ENCODE results near the gene SMYD3. TPM values are rescaled to one million over a fixed set of nuclear protein-coding genes. Genes with fewer than 3 reads are reported as not detected.
"Not testable (repeated sequence)": the region's sequence is repeated elsewhere in the genome, so short reads cannot be mapped to it uniquely, and the experiment has no call there.

SMYD3 gene
- total and polyA plus RNA-seq, 2 donors: 22.0 to 27.0 TPM

DNA sequence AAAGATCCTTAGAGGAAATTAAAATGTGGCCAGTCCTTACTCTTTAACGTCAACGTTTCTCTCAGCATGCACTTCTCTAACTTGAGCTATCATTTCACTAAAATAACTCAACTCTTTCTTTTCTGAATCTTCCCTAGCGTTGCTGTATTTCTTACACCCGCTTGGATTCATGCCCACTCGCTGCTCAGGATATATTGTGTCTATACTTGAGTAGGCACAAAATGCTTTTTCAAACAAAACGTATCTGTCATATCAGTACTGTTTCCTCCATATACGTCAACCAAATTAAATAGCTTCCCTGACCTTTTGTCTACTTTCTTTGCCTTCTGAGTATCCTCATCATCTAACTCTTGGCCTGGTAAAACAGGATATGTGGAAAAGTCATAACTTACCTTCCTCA lies 549.7 kb downstream of the SMYD3 start:
- H3K4me3 ChIP-seq (ENCODE audit: low read length in 2 of 2): no peak overlapping the region
- H3K4me1 ChIP-seq (ENCODE audit: control insufficient read depth in 2 of 2, insufficient read depth in 2 of 2, low read length in 2 of 2): peaks cover 2 to 13% of the 10 kb centered on the region in 2 donors
- H3K27me3 ChIP-seq (ENCODE audit: control insufficient read depth in 2 of 2, insufficient read depth in 1 of 2, low read length in 1 of 2): no peaks in the 10 kb centered on the region
- no peaks in the 10 kb centered on the region for H3K36me3 ChIP-seq (ENCODE audit: control insufficient read depth in 2 of 2, insufficient read depth in 2 of 2, low read length in 1 of 2)
- 93% methylated on average over 7 of the region's 7 CpGs for WGBS
- no peak for DNase-seq (ENCODE audit: low read depth in 6 of 9, low spot score in 9 of 9)
- no peaks in the 10 kb centered on the region for H3K9me3 ChIP-seq (ENCODE audit: control insufficient read depth in 2 of 2, insufficient read depth in 1 of 2, low read length in 1 of 2)
- H3K27ac ChIP-seq (ENCODE audit: low read depth in 1 of 2, low read length in 1 of 2): no peak overlapping the region

GRCh38 chr1:245956225-245956624 lies 550.9 kb downstream of the SMYD3 start:
- H3K4me1 ChIP-seq (ENCODE audit: control insufficient read depth in 2 of 2, insufficient read depth in 2 of 2, low read length in 2 of 2): peaks cover 2 to 13% of the 10 kb centered on the region in 2 donors
- H3K27me3 ChIP-seq (ENCODE audit: control insufficient read depth in 2 of 2, insufficient read depth in 1 of 2, low read length in 1 of 2): no peaks in the 10 kb centered on the region
- no peaks in the 10 kb centered on the region for H3K9me3 ChIP-seq (ENCODE audit: control insufficient read depth in 2 of 2, insufficient read depth in 1 of 2, low read length in 1 of 2)
- peak in 1 of 9 donors; percentile 32 for DNase-seq (ENCODE audit: low read depth in 6 of 9, low spot score in 9 of 9)
- WGBS: 40% methylated on average over 4 of the region's 4 CpGs
- no peaks in the 10 kb centered on the region for H3K36me3 ChIP-seq (ENCODE audit: control insufficient read depth in 2 of 2, insufficient read depth in 2 of 2, low read length in 1 of 2)
- no peak overlapping the region for H3K27ac ChIP-seq (ENCODE audit: low read depth in 1 of 2, low read length in 1 of 2)
- no peak overlapping the region for H3K4me3 ChIP-seq (ENCODE audit: low read length in 2 of 2)

- WGBS: 19% methylated on average over 8 of the region's 8 CpGs
- Histone ChIP-seq H3K27me3 (ENCODE audit: control insufficient read depth in 2 of 2, insufficient read depth in 1 of 2, low read length in 1 of 2) (no peaks in the 10 kb centered on the region), H3K36me3 (ENCODE audit: control insufficient read depth in 2 of 2, insufficient read depth in 2 of 2, low read length in 1 of 2) (no peaks in the 10 kb centered on the region), H3K9me3 (ENCODE audit: control insufficient read depth in 2 of 2, insufficient read depth in 1 of 2, low read length in 1 of 2) (no peaks in the 10 kb centered on the region), H3K4me3 (ENCODE audit: low read length in 2 of 2) (peak overlapping the region in 1 of 2 donors; percentile 36), H3K4me1 (ENCODE audit: control insufficient read depth in 2 of 2, insufficient read depth in 2 of 2, low read length in 2 of 2) (peaks cover 2 to 16% of the 10 kb centered on the region in 2 donors), H3K27ac (ENCODE audit: low read depth in 1 of 2, low read length in 1 of 2) (peak overlapping the region; percentile 64 to 79)
- peak in 2 of 9 donors; percentile 19 to 49 for DNase-seq (ENCODE audit: low read depth in 6 of 9, low spot score in 9 of 9)
Observed at GRCh38 chr1:245953876-245954660, 553.0 kb downstream of the SMYD3 start.

DNA sequence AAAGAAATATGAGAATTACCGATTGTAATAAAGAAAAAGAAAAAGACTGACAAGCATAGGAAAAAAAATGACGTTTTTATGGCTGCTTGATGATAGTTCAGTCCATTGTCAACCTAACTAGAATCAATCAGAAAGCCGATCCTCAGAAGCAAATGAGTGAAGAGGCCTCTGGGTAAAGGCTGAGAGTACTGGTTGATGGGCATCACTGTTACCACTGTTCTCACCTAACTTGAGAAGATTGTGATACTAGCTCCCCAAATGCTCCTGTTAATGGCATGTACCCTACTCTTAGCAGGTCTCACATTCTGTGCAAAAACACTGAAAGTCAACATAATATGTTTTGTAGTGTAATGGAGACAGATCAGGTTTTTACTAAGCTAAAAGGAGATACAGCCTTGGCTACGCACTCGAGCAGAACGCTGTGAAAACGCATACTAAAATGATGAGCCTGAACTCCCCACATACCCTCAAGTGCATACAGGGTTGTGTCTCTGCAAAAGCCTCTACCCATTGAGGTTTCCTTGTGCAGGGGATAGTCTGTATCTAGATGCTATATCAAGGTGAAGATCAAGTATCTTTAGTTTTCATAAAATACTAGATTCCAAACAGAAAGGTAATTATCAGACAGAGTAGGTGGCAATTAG lies 554.6 kb downstream of the SMYD3 start:
- Histone ChIP-seq H3K27ac (ENCODE audit: low read depth in 1 of 2, low read length in 1 of 2) (peak overlapping the region in 1 of 2 donors; percentile 14), H3K27me3 (ENCODE audit: control insufficient read depth in 2 of 2, insufficient read depth in 1 of 2, low read length in 1 of 2) (no peaks in the 10 kb centered on the region), H3K4me3 (ENCODE audit: low read length in 2 of 2) (no peak overlapping the region), H3K9me3 (ENCODE audit: control insufficient read depth in 2 of 2, insufficient read depth in 1 of 2, low read length in 1 of 2) (no peaks in the 10 kb centered on the region), H3K36me3 (ENCODE audit: control insufficient read depth in 2 of 2, insufficient read depth in 2 of 2, low read length in 1 of 2) (no peaks in the 10 kb centered on the region), H3K4me1 (ENCODE audit: control insufficient read depth in 2 of 2, insufficient read depth in 2 of 2, low read length in 2 of 2) (peaks cover 2 to 16% of the 10 kb centered on the region in 2 donors)
- whole genome bisulfite sequencing: 95% methylated on average over 7 of the region's 7 CpGs
- DNase-seq (ENCODE audit: low read depth in 6 of 9, low spot score in 9 of 9): peak in 1 of 9 donors; percentile 18

GRCh38 chr1:245948786-245949185 lies 558.3 kb downstream of the SMYD3 start:
- Histone ChIP-seq H3K27me3 (ENCODE audit: control insufficient read depth in 2 of 2, insufficient read depth in 1 of 2, low read length in 1 of 2) (no peaks in the 10 kb centered on the region), H3K36me3 (ENCODE audit: control insufficient read depth in 2 of 2, insufficient read depth in 2 of 2, low read length in 1 of 2) (no peaks in the 10 kb centered on the region), H3K4me3 (ENCODE audit: low read length in 2 of 2) (no peak overlapping the region), H3K4me1 (ENCODE audit: control insufficient read depth in 2 of 2, insufficient read depth in 2 of 2, low read length in 2 of 2) (peaks cover 0 to 8% of the 10 kb centered on the region in 2 donors), H3K27ac (ENCODE audit: low read depth in 1 of 2, low read length in 1 of 2) (no peak overlapping the region), H3K9me3 (ENCODE audit: control insufficient read depth in 2 of 2, insufficient read depth in 1 of 2, low read length in 1 of 2) (no peaks in the 10 kb centered on the region)
- 97% methylated on average over 7 of the region's 7 CpGs for WGBS
- no peak for DNase-seq (ENCODE audit: low read depth in 6 of 9, low spot score in 9 of 9)

DNA sequence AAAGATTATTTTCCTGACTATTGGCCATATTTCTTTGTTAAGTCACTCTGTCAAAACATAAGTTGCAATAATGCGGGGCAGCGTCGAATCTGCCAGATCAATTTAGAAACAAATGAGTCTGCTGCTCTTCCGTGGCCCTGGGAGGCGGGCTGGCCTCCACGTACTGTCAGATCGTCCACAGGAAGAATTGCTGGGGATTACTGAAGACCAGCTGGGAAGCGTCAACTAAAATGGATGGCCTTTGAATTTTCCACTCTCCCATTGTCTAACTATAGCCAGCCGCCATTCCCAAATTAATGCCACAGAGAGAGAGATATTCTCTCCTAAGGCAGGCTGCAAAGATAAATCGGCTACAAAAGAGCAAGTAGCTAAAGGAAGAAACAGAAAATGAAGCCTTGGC lies 560.2 kb downstream of the SMYD3 start:
- 97% methylated on average over 10 of the region's 10 CpGs for WGBS
- peaks cover 2 to 3% of the 10 kb centered on the region in 2 donors for H3K4me1 ChIP-seq (ENCODE audit: control insufficient read depth in 2 of 2, insufficient read depth in 2 of 2, low read length in 2 of 2)
- H3K27me3 ChIP-seq (ENCODE audit: control insufficient read depth in 2 of 2, insufficient read depth in 1 of 2, low read length in 1 of 2): no peaks in the 10 kb centered on the region
- no peaks in the 10 kb centered on the region for H3K36me3 ChIP-seq (ENCODE audit: control insufficient read depth in 2 of 2, insufficient read depth in 2 of 2, low read length in 1 of 2)
- no peaks in the 10 kb centered on the region for H3K9me3 ChIP-seq (ENCODE audit: control insufficient read depth in 2 of 2, insufficient read depth in 1 of 2, low read length in 1 of 2)
- H3K4me3 ChIP-seq (ENCODE audit: low read length in 2 of 2): no peak overlapping the region
- no peak for DNase-seq (ENCODE audit: low read depth in 6 of 9, low spot score in 9 of 9)
- H3K27ac ChIP-seq (ENCODE audit: low read depth in 1 of 2, low read length in 1 of 2): no peak overlapping the region

GRCh38 chr1:245945136-245945535 lies 561.9 kb downstream of the SMYD3 start:
- not testable (repeated sequence) for H3K27ac ChIP-seq (ENCODE audit: low read depth in 1 of 2, low read length in 1 of 2); H3K27me3 ChIP-seq (ENCODE audit: control insufficient read depth in 2 of 2, insufficient read depth in 1 of 2, low read length in 1 of 2); H3K9me3 ChIP-seq (ENCODE audit: control insufficient read depth in 2 of 2, insufficient read depth in 1 of 2, low read length in 1 of 2); H3K36me3 ChIP-seq (ENCODE audit: control insufficient read depth in 2 of 2, insufficient read depth in 2 of 2, low read length in 1 of 2); H3K4me1 ChIP-seq (ENCODE audit: control insufficient read depth in 2 of 2, insufficient read depth in 2 of 2, low read length in 2 of 2); H3K4me3 ChIP-seq (ENCODE audit: low read length in 2 of 2); DNase-seq (ENCODE audit: low read depth in 6 of 9, low spot score in 9 of 9)
- WGBS: 100% methylated on average over 1 of the region's 1 CpG

GRCh38 chr1:245942856-245943255 lies 564.2 kb downstream of the SMYD3 start:
- DNase-seq (ENCODE audit: low read depth in 6 of 9, low spot score in 9 of 9): peak in 2 of 9 donors; percentile 18 to 55
- H3K27me3 ChIP-seq (ENCODE audit: control insufficient read depth in 2 of 2, insufficient read depth in 1 of 2, low read length in 1 of 2): no peaks in the 10 kb centered on the region
- H3K4me3 ChIP-seq (ENCODE audit: low read length in 2 of 2): no peak overlapping the region
- no peaks in the 10 kb centered on the region for H3K36me3 ChIP-seq (ENCODE audit: control insufficient read depth in 2 of 2, insufficient read depth in 2 of 2, low read length in 1 of 2)
- WGBS: 6% methylated on average over 3 of the region's 3 CpGs
- peaks cover 0 to 2% of the 10 kb centered on the region in 2 donors for H3K4me1 ChIP-seq (ENCODE audit: control insufficient read depth in 2 of 2, insufficient read depth in 2 of 2, low read length in 2 of 2)
- no peak overlapping the region for H3K27ac ChIP-seq (ENCODE audit: low read depth in 1 of 2, low read length in 1 of 2)
- no peaks in the 10 kb centered on the region for H3K9me3 ChIP-seq (ENCODE audit: control insufficient read depth in 2 of 2, insufficient read depth in 1 of 2, low read length in 1 of 2)

- 94% methylated on average over 1 of the region's 1 CpG for WGBS
Observed at GRCh38 chr1:245941771-245942170, 565.3 kb downstream of the SMYD3 start.

More at GRCh38 chr1:245941771-245942170, 565.3 kb downstream of the SMYD3 start:
- not testable (repeated sequence) for H3K4me3 ChIP-seq (ENCODE audit: low read length in 2 of 2); H3K27me3 ChIP-seq (ENCODE audit: control insufficient read depth in 2 of 2, insufficient read depth in 1 of 2, low read length in 1 of 2); H3K9me3 ChIP-seq (ENCODE audit: control insufficient read depth in 2 of 2, insufficient read depth in 1 of 2, low read length in 1 of 2); DNase-seq (ENCODE audit: low read depth in 6 of 9, low spot score in 9 of 9); H3K36me3 ChIP-seq (ENCODE audit: control insufficient read depth in 2 of 2, insufficient read depth in 2 of 2, low read length in 1 of 2); H3K27ac ChIP-seq (ENCODE audit: low read depth in 1 of 2, low read length in 1 of 2); H3K4me1 ChIP-seq (ENCODE audit: control insufficient read depth in 2 of 2, insufficient read depth in 2 of 2, low read length in 2 of 2)

Measured in thymus (tissue), 11 donors.